GM19452 (cell line): ENCODE measurements around the gene COL4A1.

Experiments used
- ATAC-seq: cut with Tn5 transposase; IDR thresholded peaks from one replicate; pipeline ENCODE4 v1.9.1; 2021; ENCODE audit not compliant: unreplicated experiment

Gene COL4A1

DNA sequence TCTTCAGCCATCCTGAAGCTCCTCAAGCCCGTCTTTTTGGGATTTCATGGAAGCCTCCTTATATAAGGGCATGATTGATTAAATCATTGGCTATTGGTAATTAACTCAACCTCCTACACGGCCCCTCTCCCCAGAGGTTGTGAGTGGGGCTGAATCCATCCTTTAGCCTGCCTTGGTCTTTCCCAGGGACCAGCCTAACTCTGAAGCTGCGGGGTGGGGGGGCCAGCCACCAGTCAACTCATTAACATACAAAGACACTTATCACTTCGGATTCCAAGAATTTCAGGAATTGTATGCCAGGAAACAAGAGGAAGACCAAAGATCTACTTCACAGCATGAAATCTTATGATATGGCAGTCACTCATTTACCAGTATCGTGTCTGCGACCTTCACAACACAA, 9.9 kb downstream of the COL4A1 start:
- ATAC-seq, result no peak

- ATAC-seq, result no peak
These were observed 12.3 kb downstream of the COL4A1 start for GRCh38 chr13:110294622-110295021.

GRCh38 chr13:110294146-110294545, 12.8 kb downstream of the COL4A1 start:
- ATAC-seq, result no peak

GRCh38 chr13:110293649-110294048, 13.3 kb downstream of the COL4A1 start:
- no peak for ATAC-seq

- ATAC-seq, result no peak
These were observed 13.9 kb downstream of the COL4A1 start for GRCh38 chr13:110293037-110293436.

DNA sequence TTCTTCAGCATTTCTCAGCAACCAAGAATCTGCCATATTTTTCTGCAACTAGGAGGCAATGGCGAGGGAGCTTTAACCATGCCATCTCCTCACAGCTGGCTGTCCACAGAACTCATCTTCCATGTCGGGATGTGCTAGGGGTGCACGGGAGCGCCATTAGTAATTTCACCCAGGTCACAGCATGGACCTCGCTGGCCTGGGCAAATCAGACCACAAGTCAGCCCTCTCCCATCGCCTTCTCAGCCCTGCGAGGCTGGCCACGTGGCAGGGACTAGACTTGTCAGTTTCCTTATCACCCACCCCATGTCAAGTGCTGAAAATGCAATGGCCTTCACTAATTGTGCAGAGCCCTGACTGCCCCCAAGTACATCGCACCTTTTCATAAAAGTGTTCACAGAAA, 15.7 kb downstream of the COL4A1 start:
- ATAC-seq, result no peak

DNA sequence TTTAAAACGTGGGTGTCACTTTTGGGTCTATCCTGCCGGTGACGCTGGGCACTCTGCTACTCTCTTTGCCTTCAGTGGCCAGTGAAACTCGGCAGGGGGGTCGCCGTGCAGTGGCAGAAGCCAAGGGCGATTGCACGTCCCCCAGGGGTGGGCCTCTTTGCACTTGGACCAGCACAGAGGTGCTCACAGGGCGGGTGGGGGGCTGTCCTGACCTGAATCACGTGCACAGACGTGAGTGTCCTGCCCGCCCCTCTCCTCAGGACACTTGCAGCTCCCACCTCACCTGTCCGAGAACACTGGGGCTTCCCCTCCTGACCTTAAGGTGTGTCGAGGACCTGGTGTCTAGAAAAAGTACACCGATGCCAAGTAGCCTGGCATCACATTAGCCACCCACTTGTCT, 16.1 kb downstream of the COL4A1 start:
- ATAC-seq, result no peak

GRCh38 chr13:110290153-110290552, 16.8 kb downstream of the COL4A1 start:
- ATAC-seq, result no peak

GRCh38 chr13:110289661-110290060, 17.3 kb downstream of the COL4A1 start:
- no peak for ATAC-seq

GRCh38 chr13:110289174-110289573, 17.8 kb downstream of the COL4A1 start:
- no peak for ATAC-seq

DNA sequence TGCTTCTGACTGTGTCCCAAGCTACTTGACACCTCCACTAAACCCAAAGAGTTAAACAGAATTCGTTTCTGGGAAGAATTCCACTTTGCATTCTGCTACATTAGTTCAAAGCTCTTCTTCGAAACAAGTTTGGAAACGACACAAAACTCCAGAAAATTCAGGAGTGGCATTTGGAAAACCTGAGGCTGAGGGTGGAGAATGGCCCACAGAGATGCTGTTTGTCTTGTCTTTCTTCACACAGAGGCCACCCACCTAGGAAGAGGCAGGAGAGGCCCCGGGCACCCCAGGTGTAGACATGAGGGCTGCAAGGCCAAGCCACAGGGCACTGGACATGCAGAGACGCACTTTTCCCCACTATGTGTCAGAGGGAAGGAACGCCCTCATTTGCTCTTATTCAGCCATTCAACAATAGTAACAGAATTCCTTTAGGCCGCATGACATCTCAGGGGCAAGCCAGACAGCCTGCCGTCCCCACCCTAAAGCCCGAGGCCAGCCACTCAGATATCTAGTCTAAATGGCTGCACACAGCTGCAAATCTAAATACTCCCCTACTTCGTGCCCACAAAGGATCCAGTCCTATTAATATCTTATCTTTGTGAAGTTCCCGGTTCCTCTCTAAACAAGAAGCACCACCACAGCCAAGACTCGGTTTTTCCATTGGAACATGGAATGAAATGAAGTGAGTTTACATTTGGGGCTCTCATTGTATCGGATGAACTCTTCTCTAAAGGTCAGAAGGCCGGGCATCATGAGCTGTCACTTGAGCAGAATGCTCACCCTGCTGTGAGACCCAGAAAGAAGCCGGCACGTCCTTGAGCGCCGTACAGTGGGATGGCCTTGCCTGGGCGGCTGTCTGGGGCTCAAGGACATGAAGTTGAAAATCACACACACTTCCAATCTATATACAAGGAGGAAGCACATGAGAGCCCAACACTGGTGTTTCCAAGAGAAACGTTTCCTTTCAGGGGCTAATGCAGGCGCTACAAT, 19.8 kb downstream of the COL4A1 start:
- no peak for ATAC-seq

DNA sequence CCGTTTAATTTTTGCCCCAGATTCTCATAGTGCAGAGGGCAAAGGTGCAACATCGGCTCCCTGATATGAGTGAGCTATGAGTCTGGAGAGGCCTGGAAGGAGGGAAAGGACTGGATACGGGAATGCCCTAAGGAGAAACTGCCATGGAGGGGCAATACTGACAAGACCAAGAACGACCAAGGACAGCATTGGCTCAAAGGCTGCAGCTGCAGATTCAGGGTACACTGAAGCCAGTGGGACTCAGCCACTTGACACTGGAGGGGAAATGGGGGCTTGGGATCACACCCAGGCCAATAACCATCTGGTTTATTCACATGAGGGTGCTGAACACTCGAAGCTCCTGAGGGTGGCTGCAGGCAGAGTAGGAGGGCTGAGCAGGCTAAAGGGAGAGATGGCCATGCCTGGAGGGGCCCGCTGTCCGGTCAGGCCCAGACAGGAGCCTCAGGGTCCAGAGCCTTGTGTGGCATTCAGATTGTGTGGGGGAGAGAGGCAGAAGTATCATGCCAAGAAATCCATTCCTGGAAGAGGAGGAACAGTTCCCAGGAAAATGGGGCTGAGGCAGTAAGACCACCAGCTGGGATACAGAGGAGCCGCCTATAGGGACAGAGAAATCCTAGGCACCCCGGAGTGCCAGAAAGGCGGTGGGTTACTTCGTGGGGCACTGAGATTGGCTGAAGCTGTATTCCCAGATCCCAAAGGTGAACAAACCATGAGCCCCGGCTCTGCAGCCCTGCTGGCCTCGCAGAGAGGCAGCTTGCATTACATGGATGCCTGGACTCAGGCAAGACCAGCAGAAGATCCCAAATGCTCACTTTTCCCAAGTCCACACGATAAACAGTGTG, 20.7 kb downstream of the COL4A1 start:
- ATAC-seq, result no peak

DNA sequence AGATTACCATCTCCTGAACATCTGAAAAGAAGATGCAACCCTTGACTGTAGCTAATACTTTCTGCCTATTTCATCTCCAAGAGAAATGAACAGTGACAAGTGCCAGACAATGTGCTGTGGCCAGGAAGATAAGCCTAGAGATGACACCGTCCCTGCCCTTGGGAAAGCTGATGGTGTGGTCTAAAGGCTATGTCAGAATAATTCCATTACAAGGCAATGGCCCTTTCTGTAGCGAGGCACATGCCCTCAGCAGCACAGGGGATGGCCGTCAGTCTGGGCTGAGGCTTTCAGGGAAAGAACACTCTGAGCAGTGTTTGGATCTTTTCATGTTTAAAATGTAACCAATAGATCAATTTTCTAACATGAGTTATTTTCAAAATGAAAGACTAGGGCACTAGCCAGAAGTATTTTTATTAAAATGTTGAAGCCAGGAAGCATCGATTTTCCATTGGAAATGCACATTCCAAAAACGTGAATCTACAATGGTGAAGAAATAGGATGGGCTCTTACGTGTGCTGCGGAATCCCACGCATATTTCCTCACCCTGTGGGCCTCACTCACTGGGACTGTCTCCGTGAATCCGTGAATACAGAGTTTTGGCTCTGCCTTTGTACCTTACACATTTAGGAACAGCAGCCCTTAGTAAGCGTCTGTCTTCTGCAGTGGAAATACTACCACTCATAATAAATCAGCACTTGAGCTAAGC, 22.0 kb downstream of the COL4A1 start:
- no peak for ATAC-seq

DNA sequence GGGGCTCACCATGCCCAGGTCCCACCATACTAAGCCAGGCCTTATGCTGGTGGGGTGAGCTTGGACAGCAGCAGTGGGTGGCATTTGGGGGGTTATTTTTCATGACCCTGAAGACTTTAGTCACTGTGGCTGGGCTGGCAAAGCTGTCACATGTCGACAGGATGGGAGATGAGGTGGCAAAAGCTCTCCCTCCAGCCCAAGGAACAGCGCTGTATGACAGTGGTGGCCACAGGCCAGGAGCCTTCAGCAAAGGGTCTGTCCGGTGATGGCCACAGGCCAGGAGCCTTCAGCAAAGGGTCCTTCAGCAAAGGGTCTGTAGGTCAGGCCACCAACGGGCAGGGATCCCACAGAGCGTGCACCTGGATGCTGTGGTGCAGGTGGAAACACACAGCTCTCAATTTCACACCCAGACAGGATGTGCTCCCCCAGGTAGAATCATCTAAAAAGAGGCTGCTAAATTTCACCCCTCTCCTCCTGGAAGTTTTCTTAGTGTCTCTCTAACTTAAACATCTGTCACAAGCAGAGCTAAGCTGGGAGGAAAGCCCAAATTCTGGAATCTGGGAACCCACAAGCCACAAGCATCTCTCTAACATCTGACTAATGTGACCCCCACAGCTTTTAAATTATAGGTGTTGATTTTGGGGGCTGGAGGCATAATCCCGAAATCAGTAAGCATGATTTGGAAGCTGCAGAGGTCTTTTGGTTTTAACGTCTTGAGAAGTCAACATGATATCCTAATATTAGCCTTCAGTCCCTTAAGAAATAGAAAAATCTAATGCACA, 23.0 kb downstream of the COL4A1 start:
- no peak for ATAC-seq

DNA sequence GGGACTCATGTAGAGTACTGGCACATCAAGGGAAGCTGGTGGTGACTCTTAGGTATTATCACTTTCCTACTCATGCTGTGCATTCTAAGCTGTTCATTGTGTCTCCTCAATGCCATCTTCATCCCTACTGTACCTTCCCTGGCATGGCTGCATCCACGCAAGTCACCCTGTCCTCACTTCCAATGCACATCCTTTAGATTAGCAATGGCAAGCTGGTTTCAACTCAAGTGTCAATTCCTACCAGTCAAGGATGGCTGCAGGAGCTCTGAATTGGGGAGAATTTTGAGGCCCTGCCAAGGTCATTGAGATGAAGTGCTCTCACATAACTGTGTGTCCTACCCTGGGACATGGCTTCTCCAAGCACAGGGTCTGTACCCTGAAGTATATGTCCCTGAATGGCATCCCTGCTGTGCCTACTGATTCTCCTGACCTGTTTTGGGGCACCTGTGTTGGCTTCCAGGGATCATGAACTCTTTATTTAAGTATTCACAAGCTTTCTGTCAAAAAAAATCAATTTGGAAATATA, 24.6 kb downstream of the COL4A1 start:
- no peak for ATAC-seq

GRCh38 chr13:110281736-110282135, 25.2 kb downstream of the COL4A1 start:
- ATAC-seq, result no peak

- ATAC-seq, result no peak
These were observed 25.8 kb downstream of the COL4A1 start for GRCh38 chr13:110280985-110281688.

GRCh38 chr13:110280231-110280813, 26.6 kb downstream of the COL4A1 start:
- no peak for ATAC-seq

- ATAC-seq, result no peak
These were observed 27.3 kb downstream of the COL4A1 start for GRCh38 chr13:110279684-110280083.
